GM19438 (cell line): ENCODE results near the gene SEPTIN8.
A peak's percentile ranks its signal among the peaks of the same experiment; 100 is the strongest.

Source experiments
- ATAC-seq: cut with Tn5 transposase; IDR thresholded peaks from one replicate; pipeline ENCODE4 v1.9.1; 2021; ENCODE audit warnings: low read depth; ENCODE audit not compliant: unreplicated experiment

The SEPTIN8 gene

GRCh38 chr5:132777209-132778069, at the start of gene SEPTIN8:
TSS of gene SEPTIN8 (minus strand) at chr5:132777239. CDS start at chr5:132777137, 102 bp downstream.
- ATAC-seq: peak; percentile 66

GRCh38 chr5:132826424-132827082, 49.5 kb upstream of the SEPTIN8 start:
- ATAC-seq: no peak

GRCh38 chr5:132825834-132826391, 48.9 kb upstream of the SEPTIN8 start:
- no peak for ATAC-seq

GRCh38 chr5:132825033-132825833, 48.2 kb upstream of the SEPTIN8 start:
- ATAC-seq: no peak

- ATAC-seq: no peak
Measured at GRCh38 chr5:132824426-132824825, 47.4 kb upstream of the SEPTIN8 start.

- ATAC-seq: no peak
Measured at GRCh38 chr5:132823481-132824050, 46.5 kb upstream of the SEPTIN8 start.

- no peak for ATAC-seq
Measured at GRCh38 chr5:132822650-132823480, 45.8 kb upstream of the SEPTIN8 start.

GRCh38 chr5:132821791-132822190, 44.8 kb upstream of the SEPTIN8 start:
- ATAC-seq: no peak

GRCh38 chr5:132821350-132821749, 44.3 kb upstream of the SEPTIN8 start:
- no peak for ATAC-seq

GRCh38 chr5:132820162-132820754, 43.2 kb upstream of the SEPTIN8 start:
- no peak for ATAC-seq

GRCh38 chr5:132819468-132819867, 42.4 kb upstream of the SEPTIN8 start:
- no peak for ATAC-seq

GRCh38 chr5:132817011-132817410, 40.0 kb upstream of the SEPTIN8 start:
- no peak for ATAC-seq

- ATAC-seq: no peak
Measured at GRCh38 chr5:132816554-132816953, 39.5 kb upstream of the SEPTIN8 start.

- ATAC-seq: no peak
Measured at GRCh38 chr5:132816083-132816482, 39.0 kb upstream of the SEPTIN8 start.

- no peak for ATAC-seq
Measured at GRCh38 chr5:132815454-132815853, 38.4 kb upstream of the SEPTIN8 start.

GRCh38 chr5:132814503-132815294, 37.7 kb upstream of the SEPTIN8 start:
- no peak for ATAC-seq

GRCh38 chr5:132813599-132814502, 36.8 kb upstream of the SEPTIN8 start:
- ATAC-seq: no peak
